B cell (primary cell): Measurements from ENCODE around the gene TPH1.

Source experiments
- EZH2 ChIP-seq: IDR thresholded peaks from 2 replicates; pipeline ENCODE4 v1.6.1; 2012; ENCODE audit warnings: borderline replicate concordance, low read depth, mild to moderate bottlenecking, moderate library complexity, low read length; ENCODE audit not compliant: insufficient read depth, poor library complexity, severe bottlenecking
- TF ChIP-seq, protein P1 (sequence below): fragments of 200-600 bp; IDR thresholded peaks from one replicate; pipeline ENCODE4 v1.8.0; 2022; ENCODE audit warnings: antibody characterized with exemption, mild to moderate bottlenecking

- TF ChIP-seq, protein P1, sequence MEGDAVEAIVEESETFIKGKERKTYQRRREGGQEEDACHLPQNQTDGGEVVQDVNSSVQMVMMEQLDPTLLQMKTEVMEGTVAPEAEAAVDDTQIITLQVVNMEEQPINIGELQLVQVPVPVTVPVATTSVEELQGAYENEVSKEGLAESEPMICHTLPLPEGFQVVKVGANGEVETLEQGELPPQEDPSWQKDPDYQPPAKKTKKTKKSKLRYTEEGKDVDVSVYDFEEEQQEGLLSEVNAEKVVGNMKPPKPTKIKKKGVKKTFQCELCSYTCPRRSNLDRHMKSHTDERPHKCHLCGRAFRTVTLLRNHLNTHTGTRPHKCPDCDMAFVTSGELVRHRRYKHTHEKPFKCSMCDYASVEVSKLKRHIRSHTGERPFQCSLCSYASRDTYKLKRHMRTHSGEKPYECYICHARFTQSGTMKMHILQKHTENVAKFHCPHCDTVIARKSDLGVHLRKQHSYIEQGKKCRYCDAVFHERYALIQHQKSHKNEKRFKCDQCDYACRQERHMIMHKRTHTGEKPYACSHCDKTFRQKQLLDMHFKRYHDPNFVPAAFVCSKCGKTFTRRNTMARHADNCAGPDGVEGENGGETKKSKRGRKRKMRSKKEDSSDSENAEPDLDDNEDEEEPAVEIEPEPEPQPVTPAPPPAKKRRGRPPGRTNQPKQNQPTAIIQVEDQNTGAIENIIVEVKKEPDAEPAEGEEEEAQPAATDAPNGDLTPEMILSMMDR, result no peak
- no peak for TF ChIP-seq EZH2
Measured at GRCh38 chr11:18019650-18020049, 26.4 kb downstream of the TPH1 start.
